ENCODE data around the gene LINS1.
"Not testable (repeated sequence)": the region's sequence is repeated elsewhere in the genome, so short reads cannot be mapped to it uniquely, and the experiment has no call there.

The LINS1 gene

GRCh38 chr15:100601617-100602063, 344 bp downstream of the LINS1 start:
- peak in 1 of 2 experiments; percentile 56 for DNase-seq

- DNase-seq = no peak
Observed at GRCh38 chr15:100601163-100601562, 821 bp downstream of the LINS1 start.

GRCh38 chr15:100598655-100599054, 3.3 kb downstream of the LINS1 start:
- DNase-seq = no peak

- no peak for DNase-seq
Observed at GRCh38 chr15:100597862-100598261, 4.1 kb downstream of the LINS1 start.

DNA sequence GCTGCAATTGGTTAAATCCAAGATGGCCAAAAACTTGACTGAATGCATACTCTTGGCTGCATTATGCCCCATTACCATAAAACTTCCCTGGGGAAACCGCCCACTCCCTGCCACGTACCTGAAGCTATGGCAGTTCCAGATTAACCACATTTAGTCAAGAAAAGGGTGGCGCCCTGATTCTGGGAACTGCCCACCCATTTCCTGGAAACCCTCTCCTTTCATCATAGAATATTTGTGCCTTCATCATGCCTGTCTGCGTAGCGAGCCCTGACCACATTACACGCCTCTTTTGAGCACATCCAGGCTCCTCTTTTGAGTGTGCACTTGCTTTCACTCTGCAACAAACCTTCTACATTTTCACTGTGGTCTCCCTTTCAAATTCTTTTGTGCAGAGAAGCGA, 5.2 kb downstream of the LINS1 start:
- DNase-seq = no peak

DNA sequence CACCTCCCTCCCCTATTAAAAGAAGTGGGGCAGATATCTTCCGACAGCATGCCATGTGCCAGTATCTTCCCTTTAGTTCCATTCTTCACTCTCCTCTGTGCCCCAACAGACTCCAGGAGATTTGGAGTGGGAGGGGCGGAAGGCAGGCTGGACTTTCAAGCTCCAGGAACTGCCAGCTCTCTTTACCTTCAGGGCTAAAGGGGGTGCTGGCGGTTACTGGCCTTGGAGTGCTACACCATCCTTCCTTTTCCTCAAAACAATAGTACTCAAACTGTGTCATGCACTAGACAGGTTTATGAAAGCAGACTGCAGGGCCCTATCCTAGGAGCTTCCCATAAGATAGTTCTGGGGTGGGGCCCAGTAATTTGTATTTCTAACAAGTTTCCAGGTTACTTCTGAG, 6.0 kb downstream of the LINS1 start:
- DNase-seq = no peak

GRCh38 chr15:100593431-100593830, 8.6 kb downstream of the LINS1 start:
- no peak for DNase-seq

- DNase-seq = no peak
Observed at GRCh38 chr15:100592898-100593297, 9.1 kb downstream of the LINS1 start.

- no peak for DNase-seq
Observed at GRCh38 chr15:100591835-100592234, 10.1 kb downstream of the LINS1 start.

GRCh38 chr15:100591163-100591562, 10.8 kb downstream of the LINS1 start:
- not testable (repeated sequence) for DNase-seq

DNA sequence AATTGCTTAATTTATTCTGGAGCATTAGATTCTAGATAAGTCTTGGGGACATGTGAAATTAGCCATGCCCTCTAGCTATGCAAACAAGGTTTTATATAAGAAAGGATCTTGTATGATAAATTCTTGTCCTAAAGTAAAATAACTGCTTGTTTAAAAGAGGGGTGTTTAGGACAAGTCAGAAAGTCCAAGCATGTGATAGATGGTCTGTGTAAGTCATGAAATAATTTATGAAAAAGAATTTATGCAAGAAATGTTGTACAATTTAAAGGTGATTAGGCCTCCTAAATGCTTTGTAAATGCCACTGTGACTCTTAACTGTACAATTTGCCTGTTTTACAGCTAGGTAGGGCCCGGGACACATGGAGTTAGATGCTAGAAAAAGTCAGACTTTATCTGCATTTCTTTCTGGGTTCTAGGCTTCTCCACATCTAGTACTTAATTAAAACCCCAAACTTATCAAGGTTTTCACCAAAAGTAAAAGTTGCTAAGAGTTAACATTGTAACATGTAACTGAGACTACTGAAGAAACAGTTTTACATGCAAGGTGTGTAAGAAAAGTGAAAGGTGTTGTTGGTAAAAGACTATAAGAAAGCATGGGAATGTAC, 13.2 kb downstream of the LINS1 start:
- DNase-seq = no peak

DNA sequence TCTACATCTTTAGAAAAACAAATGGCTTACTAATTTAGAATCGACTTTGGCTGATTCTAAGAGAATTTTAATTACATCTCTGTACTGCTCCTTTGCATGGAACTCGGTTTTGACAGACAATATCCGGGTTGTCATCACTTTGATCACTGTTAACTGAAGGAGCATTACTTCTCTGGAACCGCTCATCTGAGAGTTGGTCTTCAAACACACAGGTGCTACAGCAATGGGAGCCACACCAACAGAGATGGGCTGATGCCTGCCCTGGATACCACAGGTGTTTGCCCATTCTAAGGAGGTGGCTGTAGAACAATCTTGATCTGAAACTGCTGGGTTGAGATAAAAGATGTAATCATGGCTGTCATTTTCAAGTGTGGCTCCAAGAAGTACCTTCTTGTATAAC, 21.6 kb downstream of the LINS1 start:
- no peak for DNase-seq

- no peak for DNase-seq
Observed at GRCh38 chr15:100573526-100573925, 28.5 kb downstream of the LINS1 start.

DNA sequence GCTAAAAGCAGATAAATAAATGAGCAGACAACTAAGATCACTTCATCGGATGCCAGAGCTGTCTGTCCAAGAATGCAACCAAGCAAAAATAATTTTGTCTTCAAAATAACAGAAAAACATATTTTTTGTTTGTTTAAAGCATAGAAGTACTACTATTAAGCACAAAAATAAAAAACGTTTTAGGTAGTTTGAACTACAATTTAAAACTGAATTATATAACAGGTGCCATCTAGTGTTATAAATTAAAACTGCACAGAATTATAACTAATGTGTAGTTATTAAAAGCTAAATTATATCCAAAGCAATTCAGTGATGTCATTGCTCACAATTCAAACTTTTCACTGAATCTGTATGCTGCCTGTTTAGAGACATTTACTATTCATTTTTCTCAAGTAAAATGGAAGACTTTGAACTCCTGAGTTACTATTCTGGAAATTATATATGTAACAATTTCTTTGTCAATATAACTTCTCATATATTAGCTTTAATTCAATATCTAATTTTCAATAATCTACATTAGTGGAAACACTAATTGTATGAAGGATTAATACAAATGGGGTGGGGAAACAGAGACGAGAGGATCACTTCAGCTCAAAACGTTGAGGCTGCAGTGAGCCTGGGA, 29.5 kb downstream of the LINS1 start:
- DNase-seq = no peak

DNA sequence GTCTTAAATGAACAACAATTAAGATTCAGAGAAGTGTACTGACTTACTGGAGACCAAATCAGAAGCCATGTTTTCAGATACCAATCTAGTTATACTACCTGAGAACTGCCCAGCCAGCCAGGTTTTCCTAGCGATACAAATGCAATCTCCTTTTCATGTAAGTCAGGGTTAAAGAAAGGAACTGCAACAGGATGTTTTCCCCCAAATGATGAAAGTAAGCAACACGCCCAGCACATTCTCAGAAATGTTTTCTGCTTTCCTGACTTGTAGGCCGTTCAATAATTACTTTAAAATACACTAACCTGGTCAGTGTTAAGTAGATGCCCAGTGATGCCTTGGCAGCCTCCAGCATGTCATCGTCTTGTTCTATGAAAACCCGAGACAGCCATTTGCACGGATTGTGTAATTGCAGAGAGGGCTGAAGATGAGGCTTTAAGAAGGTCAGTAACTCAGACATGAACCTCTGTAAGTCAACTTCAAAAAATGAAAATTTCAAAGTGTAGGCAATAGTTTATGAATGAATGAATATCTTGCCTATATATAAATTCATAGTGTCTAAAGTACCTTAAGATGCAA, 30.3 kb downstream of the LINS1 start:
- no peak for DNase-seq

DNA sequence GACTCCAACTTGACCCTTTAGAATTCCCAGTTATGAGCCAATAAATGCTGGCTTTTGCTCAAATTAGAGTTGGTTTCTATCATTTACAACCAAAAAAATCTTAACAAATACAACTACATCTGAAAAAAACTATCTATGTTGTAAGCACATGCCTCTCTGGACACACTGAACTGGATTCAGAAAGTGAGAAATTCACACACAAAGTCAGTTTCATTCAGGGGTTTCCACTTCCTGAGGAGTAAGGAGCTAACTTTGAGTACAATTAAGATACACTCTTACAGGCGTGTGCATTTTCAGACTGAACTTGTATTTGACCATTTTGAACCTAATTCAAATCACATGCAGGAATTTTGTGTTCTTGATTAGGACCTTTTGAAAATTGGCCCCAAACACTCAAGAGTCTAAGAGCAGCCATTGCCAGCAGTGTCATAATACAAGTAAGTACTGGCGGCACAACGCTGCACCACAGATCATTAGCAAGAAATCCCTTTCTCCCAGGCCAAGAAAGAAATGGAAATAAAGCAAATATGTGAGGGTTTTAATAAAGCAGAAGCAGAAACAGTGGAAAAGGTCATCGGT, 31.2 kb downstream of the LINS1 start:
- DNase-seq = no peak

GRCh38 chr15:100570275-100570674, 31.7 kb downstream of the LINS1 start:
- no peak for DNase-seq

DNA sequence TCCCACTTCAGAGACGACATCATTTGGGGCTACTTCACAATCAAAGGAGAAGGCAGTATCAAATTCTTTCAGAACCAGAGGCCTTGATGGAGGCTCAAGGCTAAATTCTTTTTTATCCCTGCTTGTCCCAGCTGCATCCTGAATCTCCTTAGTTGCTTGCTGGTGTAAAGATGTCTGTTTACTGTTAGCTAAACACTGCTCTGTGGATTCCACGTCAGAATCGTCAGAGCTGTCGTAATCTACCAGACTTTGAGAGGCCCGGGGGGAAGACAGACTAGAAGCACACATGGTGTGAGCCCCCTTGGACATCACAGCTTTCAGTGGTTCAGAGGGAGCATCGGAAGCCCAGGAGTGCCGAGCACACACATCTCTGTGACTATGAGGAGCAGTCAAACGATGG, 32.6 kb downstream of the LINS1 start:
- no peak for DNase-seq

DNA sequence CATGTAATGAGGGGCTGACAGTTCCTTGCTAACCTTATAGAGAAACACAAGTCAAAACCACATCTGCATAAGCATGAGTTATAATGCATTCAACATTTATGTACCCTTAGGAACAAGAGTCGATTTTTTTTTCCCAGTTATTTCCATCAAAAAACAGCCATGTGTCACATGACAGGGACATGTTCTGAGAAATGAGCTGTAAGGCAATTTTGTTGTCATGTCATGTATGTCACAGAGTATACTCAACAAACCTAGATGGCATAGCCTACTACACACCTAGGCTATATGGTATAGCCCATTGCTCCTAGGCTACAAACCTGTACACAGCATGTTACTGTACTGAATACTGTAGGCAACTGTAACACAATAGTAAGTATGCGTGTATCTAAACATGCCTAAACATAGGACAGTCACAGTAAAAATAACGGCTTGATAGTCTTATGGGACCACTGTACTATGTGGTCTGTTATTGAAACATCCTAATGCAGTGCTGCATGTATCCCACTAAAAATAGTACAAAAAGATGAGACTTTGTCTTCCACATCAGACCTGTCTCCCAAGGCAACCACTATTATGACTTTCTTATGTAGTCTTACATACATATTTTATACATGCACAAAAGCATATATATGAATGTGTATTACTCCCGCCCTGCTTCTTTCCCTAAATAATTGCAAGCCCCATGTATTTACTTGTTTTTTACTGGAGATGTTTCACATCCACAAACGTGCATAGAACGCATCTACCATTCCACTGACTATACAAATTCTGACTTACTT, 34.9 kb downstream of the LINS1 start:
- DNase-seq = no peak

DNA sequence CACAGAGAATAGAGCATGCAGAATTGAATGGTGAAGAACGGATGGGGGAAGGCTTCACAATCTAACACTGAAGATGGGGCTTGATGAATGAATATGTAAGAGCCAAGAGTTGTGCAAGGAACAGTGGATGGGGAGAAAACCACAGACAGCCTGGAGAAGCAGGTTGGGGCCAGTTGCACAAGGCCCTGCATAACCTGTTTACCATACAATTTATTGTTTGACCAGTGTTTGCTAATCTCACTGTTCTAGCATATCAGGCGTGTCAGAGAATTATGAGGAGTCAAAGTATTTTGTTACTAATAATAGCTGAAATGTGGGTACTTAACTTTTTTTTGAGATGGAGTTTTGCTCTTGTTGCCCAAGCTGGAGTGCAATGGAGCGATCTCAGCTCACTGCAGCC, 36.4 kb downstream of the LINS1 start:
- DNase-seq = no peak

- DNase-seq = no peak
Observed at GRCh38 chr15:100560323-100560722, 41.7 kb downstream of the LINS1 start.

DNA sequence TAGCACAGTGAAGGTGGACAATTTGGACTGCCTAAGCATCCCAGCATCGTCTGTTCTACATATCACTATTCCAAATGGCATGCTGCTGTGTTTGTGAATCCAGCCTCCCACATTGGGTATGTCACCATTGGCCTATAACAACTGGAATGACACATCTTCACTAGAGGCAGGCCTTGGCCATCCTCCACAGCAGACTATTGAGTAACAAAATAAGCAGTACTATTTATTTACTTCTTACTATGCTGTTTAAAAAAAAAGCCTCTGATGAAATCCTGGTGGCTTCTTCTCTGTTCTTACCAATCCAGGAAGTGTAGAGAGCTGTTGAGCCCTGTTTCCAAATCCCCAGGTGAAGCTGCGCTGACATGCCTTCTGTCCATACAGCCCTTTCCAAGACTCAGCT, 42.7 kb downstream of the LINS1 start:
- no peak for DNase-seq

DNA sequence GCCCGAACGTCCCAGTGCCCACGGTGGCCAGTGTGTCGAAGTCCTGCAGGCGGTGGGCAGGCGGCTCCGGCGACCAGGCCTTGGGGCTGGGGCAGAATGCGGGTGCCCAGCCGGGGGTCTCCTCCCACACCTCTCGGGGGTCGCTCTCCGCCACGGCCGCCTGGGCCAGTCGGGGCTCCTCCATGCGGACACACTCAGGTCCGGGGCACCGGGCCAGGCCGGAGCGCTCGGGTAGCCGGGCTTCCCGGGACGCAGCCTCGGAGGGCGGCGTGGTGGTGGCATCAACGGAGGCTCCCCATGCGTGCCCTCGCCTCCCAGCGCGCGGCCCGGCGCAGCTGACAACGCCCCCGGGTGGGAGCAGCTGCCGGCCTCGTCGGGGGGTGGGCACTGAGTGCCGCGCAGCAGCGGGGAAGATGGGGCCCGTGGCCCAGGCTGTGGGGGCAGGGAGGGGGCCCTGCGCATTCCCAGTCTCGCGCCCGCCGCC, 43.2 kb downstream of the LINS1 start:
- DNase-seq = no peak
